Measurements from ENCODE around the gene NABP1. TPM values are rescaled to one million over a fixed set of nuclear protein-coding genes. Genes with fewer than 3 reads are reported as not detected.

Gene NABP1
- total RNA-seq, 1 experiment from 2014 or later: 3.2 TPM

- no peak overlapping the region for H2BK5ac ChIP-seq (ENCODE audit: insufficient read length, low read length)
- H4K20me1 ChIP-seq (ENCODE audit: control insufficient read depth, insufficient read depth, insufficient read length): no peaks in the 10 kb centered on the region
- no peak for DNase-seq
- H3K79me2 ChIP-seq (ENCODE audit: insufficient read depth, low read length): no peaks in the 10 kb centered on the region
- no peak for TF ChIP-seq CTCF (conservative IDR thresholded peaks at IDR 0.05)
- H3K4me2 ChIP-seq (ENCODE audit: insufficient read depth, insufficient read length, low read length): no peak overlapping the region
- H3K4me3 Mint-ChIP-seq: no peak overlapping the region
- peak overlapping the region in 1 of 3 experiments; percentile 8; a peak in 1 of 7 replicates for H3K27ac Mint-ChIP-seq
- no peak overlapping the region for H2BK20ac ChIP-seq (ENCODE audit: low read depth, low read length, poor library complexity, severe bottlenecking)
- no peaks in the 10 kb centered on the region for H3K9me3 ChIP-seq (ENCODE audit: control insufficient read depth, low read depth, low read length)
- H2BK120ac ChIP-seq (ENCODE audit: low read depth, low read length, poor library complexity, severe bottlenecking): no peak overlapping the region
- H3K56ac ChIP-seq (ENCODE audit: insufficient read length, low read depth, low read length): no peak overlapping the region
- H3K79me1 ChIP-seq (ENCODE audit: insufficient read depth, low read depth, low read length, poor library complexity, severe bottlenecking): no peaks in the 10 kb centered on the region
- no peaks in the 10 kb centered on the region for H3K36me3 Mint-ChIP-seq (ENCODE audit: insufficient read depth in 1 of 3, low read depth in 3 of 3)
- H3K18ac ChIP-seq (ENCODE audit: insufficient read length, low read depth, low read length): no peak overlapping the region
- H3K14ac ChIP-seq (ENCODE audit: insufficient read depth, low read length): no peak overlapping the region
- H3K9ac ChIP-seq (ENCODE audit: extremely low read depth, insufficient read length, low read length): no peak overlapping the region
- H2AFZ ChIP-seq (ENCODE audit: low read length): no peak overlapping the region
- no peaks in the 10 kb centered on the region for H3K23me2 ChIP-seq (ENCODE audit: insufficient read length, low read depth, low read length, poor library complexity, severe bottlenecking)
- no peak overlapping the region for H4K91ac ChIP-seq (ENCODE audit: insufficient read length, low read depth, low read length)
- H4K8ac ChIP-seq (replicated peaks; ENCODE audit: insufficient read length, low read depth, low read length): no peak overlapping the region
- no peak overlapping the region for H2BK12ac ChIP-seq (ENCODE audit: insufficient read length, low read depth, low read length)
- H2BK15ac ChIP-seq (ENCODE audit: low read depth, low read length): no peak overlapping the region
- H3K4ac ChIP-seq (ENCODE audit: low read depth, low read length): no peak overlapping the region
- no CpG with 5 or more reads among the region's 2 CpGs for WGBS (ENCODE audit: extremely low coverage, insufficient read length, low lambda C conversion rate)
- no peak overlapping the region for H3K27ac ChIP-seq (ENCODE audit: insufficient read length, low read depth, low read length)
- H3K9me3 Mint-ChIP-seq: no peaks in the 10 kb centered on the region
- H3K23ac ChIP-seq (ENCODE audit: insufficient read length, low read depth, low read length): no peak overlapping the region
- peaks cover 11 to 12% of the 10 kb centered on the region in 2 experiments for H3K4me1 Mint-ChIP-seq
- no peak overlapping the region for H3T11ph ChIP-seq (ENCODE audit: low read length)
- H3K27me3 Mint-ChIP-seq (ENCODE audit: low read depth): no peaks in the 10 kb centered on the region; the same call in 1 of the 2 replicates
- H4K5ac ChIP-seq (ENCODE audit: insufficient read length, low read depth, low read length): no peak overlapping the region
- H3K27me3 ChIP-seq (ENCODE audit: insufficient read depth, low read length): no peaks in the 10 kb centered on the region
- H2AK5ac ChIP-seq (ENCODE audit: insufficient read length, low read length): no peak overlapping the region
- H3K4me1 ChIP-seq (ENCODE audit: insufficient read depth, low read length): peaks cover 6% of the 10 kb centered on the region
Observed at GRCh38 chr2:191642541-191642940, 35.4 kb upstream of the NABP1 start.

All from H9 (cell line).